ENCODE measurements around the gene DYNC1I2. TPM values are rescaled to one million over a fixed set of nuclear protein-coding genes. Genes with fewer than 3 reads are reported as not detected.
"Not testable (repeated sequence)": the region's sequence is repeated elsewhere in the genome, so short reads cannot be mapped to it uniquely, and the experiment has no call there.

The DYNC1I2 gene
- total RNA-seq, 1 donor from 2014 or later, result 115 TPM

DNA sequence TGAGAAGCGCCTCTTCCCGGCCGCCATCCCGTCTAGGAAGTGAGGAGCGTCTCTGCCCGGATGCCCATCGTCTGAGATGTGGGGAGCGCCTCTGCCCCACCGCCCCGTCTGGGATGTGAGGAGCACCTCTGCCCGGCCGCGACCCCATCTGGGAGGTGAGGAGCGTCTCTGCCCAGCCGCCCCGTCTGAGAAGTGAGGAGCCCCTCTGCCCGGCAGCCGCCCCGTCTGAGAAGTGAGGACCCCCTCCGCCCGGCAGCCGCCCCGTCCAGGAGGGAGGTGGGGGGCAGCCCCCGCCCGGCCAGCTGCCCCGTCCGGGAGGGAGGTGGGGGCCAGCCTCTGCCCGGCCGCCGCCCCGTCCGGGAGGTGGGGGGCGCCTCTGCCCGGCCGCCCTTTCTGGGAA lies 87.3 kb downstream of the DYNC1I2 start:
- DNase-seq (ENCODE audit: low read depth in 2 of 2), result not testable (repeated sequence)

DNA sequence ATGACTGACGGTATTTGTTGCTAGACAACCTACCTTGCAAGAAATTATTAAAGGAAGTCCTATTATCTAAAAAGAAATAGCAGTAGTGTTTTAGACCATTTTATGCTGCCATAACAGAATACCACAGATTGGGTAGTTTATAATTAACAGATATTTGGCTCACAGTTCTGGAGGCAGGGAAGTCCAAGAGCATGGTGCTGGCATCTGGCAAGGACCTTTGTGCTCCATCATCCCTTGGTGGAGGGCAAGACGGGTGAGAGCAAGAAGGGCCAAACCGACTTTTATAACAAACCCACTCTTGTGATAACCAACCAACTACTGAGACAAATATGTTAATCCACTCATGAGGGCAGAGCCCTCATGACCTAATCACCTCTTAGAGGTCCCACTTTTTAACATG lies 91.2 kb downstream of the DYNC1I2 start:
- DNase-seq (ENCODE audit: low read depth in 2 of 2), result no peak

DNA sequence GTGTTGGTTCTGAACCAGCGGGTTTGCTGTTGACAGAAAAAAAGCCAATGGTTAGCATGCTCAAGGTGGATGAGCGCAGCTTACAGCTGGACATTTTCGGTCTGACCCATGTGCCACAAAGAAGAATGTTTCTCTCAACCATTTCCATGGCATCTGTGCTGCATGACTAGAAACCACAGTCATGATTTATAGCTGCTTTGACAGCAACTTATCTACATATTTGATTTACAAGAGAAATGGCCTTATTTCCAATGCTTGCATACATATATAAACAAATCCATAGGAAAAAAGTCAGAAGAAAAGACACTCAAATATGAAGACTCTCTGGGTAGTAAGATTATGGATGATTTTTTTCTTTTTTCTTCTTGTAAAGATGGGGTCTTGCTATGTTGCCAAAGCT lies 98.2 kb downstream of the DYNC1I2 start:
- no peak for DNase-seq (ENCODE audit: low read depth in 2 of 2)

DNA sequence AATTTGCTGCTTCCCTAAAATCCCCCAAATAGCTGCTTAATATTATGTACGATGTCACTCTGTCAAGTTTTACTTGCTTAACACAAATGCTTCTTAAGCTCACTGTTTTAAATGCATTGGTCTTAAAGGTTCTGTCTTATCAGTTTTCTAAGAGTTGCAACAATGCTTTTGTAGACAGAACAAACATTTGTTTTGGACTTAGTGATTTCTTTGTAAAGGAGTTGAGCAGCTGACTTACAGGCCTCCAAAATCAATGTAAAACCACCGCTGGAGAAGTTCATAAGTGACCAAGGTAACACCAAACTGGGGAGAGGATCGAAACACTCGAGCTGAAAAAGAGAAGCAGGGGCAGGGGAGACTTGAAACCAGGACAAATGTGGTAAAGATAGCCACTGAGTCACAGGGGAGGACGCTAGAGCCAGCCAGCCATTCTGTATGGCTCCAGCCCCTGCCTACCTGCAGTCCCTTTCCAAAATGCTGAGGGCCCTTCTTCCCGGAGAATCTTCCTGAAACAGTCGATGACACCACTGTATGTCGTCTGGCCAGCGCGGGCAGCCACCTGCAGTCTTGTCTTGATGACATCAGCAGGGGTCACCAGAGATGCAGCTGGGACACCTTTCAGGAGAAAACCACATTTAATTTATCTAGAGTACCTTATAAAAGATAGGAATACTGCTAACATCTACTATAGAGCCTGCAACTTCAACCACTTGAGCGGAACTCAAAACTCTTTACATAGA lies 100.2 kb downstream of the DYNC1I2 start:
- DNase-seq (ENCODE audit: low read depth in 2 of 2), result no peak

DNA sequence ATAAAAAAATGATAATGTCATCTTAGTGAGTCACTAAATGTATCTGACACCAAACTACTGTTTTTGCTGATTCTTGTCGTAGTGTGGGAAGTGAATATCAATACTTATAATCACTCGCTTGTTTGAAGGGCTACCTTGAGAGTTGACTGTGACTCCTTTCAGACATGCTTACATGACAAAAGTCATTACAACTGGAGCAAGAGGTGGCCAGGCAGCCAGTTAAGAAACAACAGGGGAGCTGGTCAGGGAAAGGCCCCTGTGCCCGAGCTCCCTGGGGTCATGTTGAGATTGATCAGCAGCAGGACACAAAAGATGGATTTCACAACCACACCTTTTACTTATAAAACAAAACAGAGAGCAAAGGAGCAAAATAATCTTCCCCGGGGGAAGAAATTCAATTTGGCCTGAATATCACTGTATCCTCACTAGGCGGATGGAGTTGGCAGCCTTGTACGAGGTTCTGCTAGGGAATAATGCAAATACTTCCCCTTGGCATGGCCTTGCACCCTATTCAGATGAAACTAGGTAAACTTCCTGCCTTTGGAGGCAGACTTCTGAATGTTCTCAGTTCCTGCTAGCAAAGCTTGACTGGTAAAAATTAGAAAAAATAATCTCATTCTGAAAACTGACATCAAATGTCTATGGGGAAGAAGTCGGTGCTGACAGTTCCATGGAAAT lies 101.2 kb downstream of the DYNC1I2 start:
- no peak for DNase-seq (ENCODE audit: low read depth in 2 of 2)

DNA sequence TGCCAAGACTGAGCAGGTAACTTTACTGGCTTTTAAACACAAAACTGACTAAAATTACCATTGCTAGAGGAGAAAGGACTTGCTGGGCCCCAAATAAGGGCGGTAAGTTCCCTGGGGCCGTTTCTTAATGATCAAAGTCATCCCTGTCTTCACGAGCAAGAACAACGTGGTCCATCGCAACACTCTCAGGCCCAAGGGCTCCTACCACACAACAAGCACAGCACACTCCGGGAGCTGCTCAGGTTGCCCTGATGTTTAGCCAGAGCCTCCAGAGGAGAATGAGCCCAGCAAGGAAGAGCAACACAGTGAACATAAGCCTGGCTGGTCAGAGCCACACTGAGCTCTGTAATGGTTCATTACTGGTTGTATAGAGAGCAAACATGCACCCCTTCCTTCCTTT lies 102.7 kb downstream of the DYNC1I2 start:
- no peak for DNase-seq (ENCODE audit: low read depth in 2 of 2)

DNA sequence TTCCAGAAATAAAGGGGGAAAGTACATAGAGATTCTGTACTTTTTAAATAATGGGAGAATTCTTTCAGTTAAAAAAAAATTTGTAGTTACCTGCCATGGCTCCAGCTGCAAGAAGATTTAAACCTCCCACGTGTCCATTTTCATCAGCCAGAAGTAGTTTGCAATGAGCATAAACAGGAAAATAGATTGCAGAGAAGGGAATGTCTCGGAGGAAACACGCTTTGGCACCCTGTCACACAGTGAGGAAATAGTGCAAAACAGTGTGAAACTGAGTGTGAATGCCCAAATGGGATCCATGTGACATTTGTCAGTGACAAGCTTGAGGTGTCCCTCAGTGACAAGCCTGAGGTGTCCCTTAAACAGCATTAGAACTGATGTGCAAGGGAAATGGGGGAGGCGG lies 104.1 kb downstream of the DYNC1I2 start:
- DNase-seq (ENCODE audit: low read depth in 2 of 2), result no peak

DNA sequence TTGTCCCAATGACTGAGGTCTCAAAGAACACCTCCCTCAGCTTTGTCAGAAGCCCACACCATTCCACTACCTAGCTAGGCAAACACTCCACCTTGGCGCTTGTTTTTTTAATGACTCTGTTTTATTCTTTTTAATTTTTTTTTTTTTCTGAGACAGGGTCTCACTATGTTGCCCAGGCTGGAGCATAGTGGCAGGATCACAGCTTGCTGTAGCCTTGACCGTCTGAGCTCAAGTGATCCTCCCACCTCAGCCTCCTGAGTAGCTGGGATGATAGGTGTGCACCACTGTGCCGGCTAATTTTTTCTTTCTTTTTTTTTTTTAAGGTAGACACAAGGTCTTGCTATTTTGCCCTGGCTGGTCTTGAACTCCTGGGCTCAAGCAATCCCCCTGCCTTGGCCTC lies 104.9 kb downstream of the DYNC1I2 start:
- no peak for DNase-seq (ENCODE audit: low read depth in 2 of 2)

DNA sequence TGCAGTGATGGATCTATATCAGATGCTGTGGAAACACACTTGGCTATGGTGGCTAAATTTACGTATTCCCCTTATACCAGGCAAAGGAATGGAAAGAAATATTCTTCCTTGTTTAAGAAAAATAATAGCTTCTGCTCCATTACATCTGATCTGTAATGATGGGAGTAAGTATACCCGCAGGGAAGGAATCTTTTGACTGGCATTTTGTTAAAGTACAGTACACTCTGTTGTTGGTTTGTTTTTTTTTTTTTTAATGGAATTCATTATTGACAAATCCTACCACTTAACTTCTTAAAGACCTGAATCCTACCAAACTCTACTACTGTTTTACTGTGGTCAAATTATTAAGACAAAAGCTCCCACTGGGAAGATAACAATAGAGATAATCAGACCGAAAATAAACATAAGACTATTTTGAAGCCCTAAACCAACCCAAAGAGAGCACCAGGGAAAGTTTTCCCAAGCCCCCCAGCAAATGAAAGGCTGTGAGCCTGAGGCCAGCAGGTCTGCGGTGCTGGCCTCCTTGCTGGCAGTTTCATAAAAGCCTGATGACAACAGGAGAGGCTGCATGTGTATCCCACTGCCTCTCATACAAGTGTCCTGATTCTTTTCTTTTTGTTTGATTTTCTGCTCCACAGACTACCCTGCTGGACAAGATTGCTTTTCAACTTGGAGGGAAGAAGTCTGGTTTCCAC lies 105.8 kb downstream of the DYNC1I2 start:
- no peak for DNase-seq (ENCODE audit: low read depth in 2 of 2)

DNA sequence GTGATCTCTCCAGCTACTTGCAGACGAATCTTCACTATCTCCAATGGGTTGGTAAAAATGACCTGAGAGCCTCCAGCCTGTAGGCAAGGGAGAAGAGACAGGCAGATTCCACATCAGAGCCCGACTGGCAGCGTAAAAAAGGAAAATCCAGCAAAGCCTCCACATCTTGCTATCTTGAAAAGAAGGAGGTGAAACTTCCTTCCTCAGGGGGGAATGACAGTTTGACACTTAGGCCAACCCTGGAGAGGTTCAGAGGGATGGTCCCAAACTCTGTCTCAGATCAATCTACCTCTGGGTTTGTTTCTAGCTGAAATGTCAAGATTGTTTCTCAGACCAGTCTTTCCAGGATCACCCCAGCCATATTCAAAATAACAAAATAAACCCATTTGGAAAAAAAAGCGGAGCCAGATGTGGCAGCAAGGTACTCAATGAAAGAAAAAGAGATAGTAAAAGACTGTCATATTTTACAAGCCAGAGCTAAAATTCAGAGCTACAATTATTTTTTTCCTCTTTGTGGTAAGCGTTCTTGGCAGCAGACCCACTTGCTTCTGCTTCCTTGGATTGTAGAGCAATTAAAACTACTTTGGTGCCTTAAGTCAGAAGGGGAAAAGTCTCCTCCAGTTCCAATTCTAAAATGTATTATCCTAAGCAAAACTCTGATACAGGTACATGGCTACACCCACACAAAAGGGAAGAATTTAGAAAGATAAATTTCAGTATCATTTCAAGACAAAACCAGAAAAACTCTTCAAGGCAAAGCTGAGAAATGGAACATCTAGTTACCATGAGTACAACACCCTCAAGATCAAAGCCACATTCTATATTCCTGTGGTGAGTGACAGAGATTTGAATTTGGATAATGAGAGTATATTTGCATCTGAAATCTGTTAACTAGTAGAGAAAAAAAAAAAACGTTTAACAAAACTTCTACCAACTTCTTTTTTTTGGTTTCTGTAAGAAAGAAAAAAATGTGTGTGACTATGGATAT lies 106.7 kb downstream of the DYNC1I2 start:
- no peak for DNase-seq (ENCODE audit: low read depth in 2 of 2)

DNA sequence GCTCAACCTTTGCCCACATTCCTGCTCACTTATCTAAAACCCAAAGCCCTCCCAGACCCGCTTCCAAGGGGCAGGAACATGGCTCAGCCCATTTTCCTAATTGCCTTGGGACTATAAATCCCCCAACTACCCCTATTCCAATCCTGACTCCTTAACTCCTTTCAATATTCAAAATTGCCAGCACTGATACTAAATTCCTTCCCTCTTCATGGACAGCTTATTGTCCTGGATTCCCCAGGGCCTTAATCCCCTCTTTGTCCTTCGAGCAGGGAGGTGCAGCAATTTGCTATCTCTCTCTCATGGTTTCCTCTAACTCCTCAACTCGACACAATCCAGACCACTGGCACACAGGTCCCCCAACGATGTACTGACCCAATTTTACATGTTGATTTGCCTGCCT lies 107.6 kb downstream of the DYNC1I2 start:
- no peak for DNase-seq (ENCODE audit: low read depth in 2 of 2)

Other genes with a start within 250 kb of the DYNC1I2 start
- gene CYBRD1, start 165.0 kb upstream of the DYNC1I2 start, total RNA-seq, result 14.6 and 25.0 TPM in 2 replicates
- gene SLC25A12, start 206.8 kb downstream of the DYNC1I2 start, total RNA-seq, result 6.3 and 9.4 TPM in 2 replicates
- 17.9 and 21.8 TPM in 2 replicates for gene HAT1, start 235.0 kb downstream of the DYNC1I2 start, total RNA-seq

Data from lung microvascular endothelial cell (primary cell).